NCI-H748 treated with DMSO at 0.1 percent for 48 hours (cell line): Measurements from ENCODE around the gene CALY.

Source experiments
- DNase-seq: peaks from one replicate; lab custom pipeline; 2025; lab: John Stamatoyannopoulos, UW

CALY gene

GRCh38 chr10:133366130-133366478, 29.4 kb upstream of the CALY start:
- no peak for DNase-seq

GRCh38 chr10:133365461-133366129, 28.9 kb upstream of the CALY start:
- DNase-seq: no peak

- no peak for DNase-seq
These were observed 28.1 kb upstream of the CALY start for GRCh38 chr10:133364645-133365431.

GRCh38 chr10:133362846-133363245, 26.1 kb upstream of the CALY start:
- DNase-seq: no peak

- DNase-seq: no peak
These were observed 25.2 kb upstream of the CALY start for GRCh38 chr10:133361773-133362441.

GRCh38 chr10:133361227-133361626, 24.5 kb upstream of the CALY start:
- DNase-seq: no peak

GRCh38 chr10:133359972-133360610, 23.4 kb upstream of the CALY start:
- DNase-seq: no peak

- peak; percentile 18 for DNase-seq
These were observed 22.9 kb upstream of the CALY start for GRCh38 chr10:133359554-133359971.

- DNase-seq: no peak
These were observed 22.2 kb upstream of the CALY start for GRCh38 chr10:133358925-133359310.

- no peak for DNase-seq
These were observed 21.6 kb upstream of the CALY start for GRCh38 chr10:133358162-133358924.

GRCh38 chr10:133357285-133358161, 20.8 kb upstream of the CALY start, which contains the start of gene FUOM:
TSS of gene FUOM (minus strand) at chr10:133358019. CDS start at chr10:133358007, 12 bp downstream.
- DNase-seq: no peak

GRCh38 chr10:133356549-133357284, 20.0 kb upstream of the CALY start:
- no peak for DNase-seq

GRCh38 chr10:133355991-133356390, 19.3 kb upstream of the CALY start:
- no peak for DNase-seq

GRCh38 chr10:133355266-133355665, 18.6 kb upstream of the CALY start:
- DNase-seq: no peak

GRCh38 chr10:133354672-133355240, 18.1 kb upstream of the CALY start:
- DNase-seq: no peak

GRCh38 chr10:133353988-133354605, 17.4 kb upstream of the CALY start:
- no peak for DNase-seq

- no peak for DNase-seq
These were observed 16.7 kb upstream of the CALY start for GRCh38 chr10:133353202-133353959.
